Smooth muscle cell (in vitro differentiated cells): ENCODE results near the gene MED29. TPM values are rescaled to one million over a fixed set of nuclear protein-coding genes. Genes with fewer than 3 reads are reported as not detected.

Experiments
- DNase-seq: peaks from one replicate; lab custom pipeline; 2025; ENCODE audit not compliant: unreplicated experiment; lab: John Stamatoyannopoulos, UW
- H2AFZ ChIP-seq: fragments of 200-600 bp; sonication (generic); 2 replicates; pipeline ENCODE4 v1.6.0; 2016; ENCODE audit warnings: antibody characterized with exemption, low read depth, mild to moderate bottlenecking
- H3F3A ChIP-seq: fragments of 200-600 bp; sonication (generic); 2 replicates; pipeline ENCODE4 v1.6.0; 2017; ENCODE audit warnings: antibody characterized with exemption, low read depth
- H3K27ac ChIP-seq: fragments of 200-600 bp; sonication (generic); 2 replicates; pipeline ENCODE4 v1.5.1; 2016; ENCODE audit warnings: low read depth, mild to moderate bottlenecking
- H3K27me3 ChIP-seq: fragments of 200-600 bp; sonication (generic); 2 replicates; pipeline ENCODE4 v1.6.1; 2016; ENCODE audit warnings: low read depth, mild to moderate bottlenecking
- H3K36me3 ChIP-seq: fragments of 200-600 bp; sonication (generic); 2 replicates; pipeline ENCODE4 v1.5.1; 2016; ENCODE audit warnings: low read depth
- H3K4me1 ChIP-seq: fragments of 200-600 bp; sonication (generic); 2 replicates; pipeline ENCODE4 v1.5.1; 2016; ENCODE audit warnings: low read depth
- H3K4me2 ChIP-seq: fragments of 200-600 bp; sonication (generic); 2 replicates; pipeline ENCODE4 v1.6.0; 2016; ENCODE audit warnings: mild to moderate bottlenecking
- H3K4me3 ChIP-seq: fragments of 200-600 bp; sonication (generic); 2 replicates; pipeline ENCODE4 v1.5.1; 2016; ENCODE audit warnings: mild to moderate bottlenecking
- H3K79me2 ChIP-seq: fragments of 200-600 bp; sonication (generic); 2 replicates; pipeline ENCODE4 v1.6.0; 2016; ENCODE audit warnings: low read depth, mild to moderate bottlenecking
- H3K9ac ChIP-seq: fragments of 200-600 bp; sonication (generic); 2 replicates; pipeline ENCODE4 v1.6.0; 2016; ENCODE audit warnings: low read depth
- H3K9me3 ChIP-seq: fragments of 200-600 bp; sonication (generic); replicated peaks from 2 replicates; pipeline ENCODE4 v1.5.1; 2016; ENCODE audit warnings: low read depth
- H4K20me1 ChIP-seq: fragments of 200-600 bp; sonication (generic); 2 replicates; pipeline ENCODE4 v1.6.0; 2016; ENCODE audit warnings: low read depth
- CTCF ChIP-seq: fragments of 200-600 bp; sonication (generic); IDR thresholded peaks from 2 replicates; pipeline ENCODE4 v1.5.1; 2017; ENCODE audit warnings: borderline replicate concordance, mild to moderate bottlenecking, antibody characterized with exemption; ENCODE audit not compliant: insufficient read depth, poor library complexity, severe bottlenecking
- WGBS: methylation state at CpG from one replicate; pipeline ENCODE4 v1.1.7; 2016; ENCODE audit warnings: low lambda C conversion rate; 5-methylcytosine and 5-hydroxymethylcytosine counted together
- polyA plus RNA-seq: library from polyadenylated mRNA; unstranded; fragments of >200 nt; fragmentation: Nextera tagmentation; extraction: Ambion mirVana; gene quantifications from 2 replicates; pipeline ENCODE4 v1.2.1, GENCODE V29; 2016
- total RNA-seq: library from RNA; depleted of rRNA; stranded (reverse); fragments of >200 nt; gene quantifications from 2 replicates; pipeline ENCODE4 v1.2.3, GENCODE V29; 2014

MED29 gene
- total and polyA plus RNA-seq, 2 experiments from 2014 or later, result 23.0 to 37.7 TPM

- no peak overlapping the region for H3K27ac ChIP-seq
- H3K79me2 ChIP-seq, result peaks cover 16% of the 10 kb centered on the region
- H3K4me3 ChIP-seq, result no peak overlapping the region
- WGBS, result 97% methylated on average over 3 of the region's 3 CpGs
- H2AFZ ChIP-seq, result no peak overlapping the region
- no peak for TF ChIP-seq CTCF
- H3K4me2 ChIP-seq, result no peak overlapping the region
- DNase-seq, result no peak
- no peaks in the 10 kb centered on the region for H3K27me3 ChIP-seq
- H3F3A ChIP-seq, result no peaks in the 10 kb centered on the region
- peaks cover 58% of the 10 kb centered on the region for H4K20me1 ChIP-seq
- H3K4me1 ChIP-seq, result no peaks in the 10 kb centered on the region
- H3K36me3 ChIP-seq, result peaks cover 11% of the 10 kb centered on the region
- H3K9ac ChIP-seq, result no peak overlapping the region
- no peaks in the 10 kb centered on the region for H3K9me3 ChIP-seq
These were observed 35.1 kb upstream of the MED29 start for GRCh38 chr19:39356073-39356472.

DNA sequence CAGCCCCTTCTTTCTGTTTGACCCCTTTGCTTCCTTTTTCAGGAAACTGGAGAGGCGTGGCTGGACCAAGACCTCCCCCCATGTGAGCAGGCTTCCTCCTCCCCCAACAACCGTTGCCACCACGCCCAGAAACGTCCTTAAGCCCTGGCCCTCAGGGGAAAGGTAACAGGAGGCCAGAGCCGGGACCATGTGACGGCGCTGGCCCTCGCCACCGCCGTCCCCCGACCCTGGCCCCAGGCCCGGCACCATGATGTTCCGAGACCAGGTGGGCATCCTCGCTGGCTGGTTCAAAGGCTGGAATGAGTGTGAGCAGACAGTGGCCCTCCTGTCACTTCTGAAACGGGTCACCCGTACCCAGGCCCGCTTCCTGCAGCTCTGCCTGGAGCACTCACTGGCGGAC, 34.5 kb upstream of the MED29 start:
- no peak overlapping the region for H2AFZ ChIP-seq
- no peaks in the 10 kb centered on the region for H3F3A ChIP-seq
- 94% methylated on average over 18 of the region's 18 CpGs for WGBS
- H3K27ac ChIP-seq, result no peak overlapping the region
- TF ChIP-seq CTCF, result no peak
- no peak for DNase-seq
- no peaks in the 10 kb centered on the region for H3K4me1 ChIP-seq
- peaks cover 54% of the 10 kb centered on the region for H4K20me1 ChIP-seq
- peaks cover 11% of the 10 kb centered on the region for H3K79me2 ChIP-seq
- H3K4me3 ChIP-seq, result no peak overlapping the region
- H3K9me3 ChIP-seq, result no peaks in the 10 kb centered on the region
- H3K4me2 ChIP-seq, result no peak overlapping the region
- H3K9ac ChIP-seq, result no peak overlapping the region
- no peaks in the 10 kb centered on the region for H3K27me3 ChIP-seq
- peaks cover 11% of the 10 kb centered on the region for H3K36me3 ChIP-seq

DNA sequence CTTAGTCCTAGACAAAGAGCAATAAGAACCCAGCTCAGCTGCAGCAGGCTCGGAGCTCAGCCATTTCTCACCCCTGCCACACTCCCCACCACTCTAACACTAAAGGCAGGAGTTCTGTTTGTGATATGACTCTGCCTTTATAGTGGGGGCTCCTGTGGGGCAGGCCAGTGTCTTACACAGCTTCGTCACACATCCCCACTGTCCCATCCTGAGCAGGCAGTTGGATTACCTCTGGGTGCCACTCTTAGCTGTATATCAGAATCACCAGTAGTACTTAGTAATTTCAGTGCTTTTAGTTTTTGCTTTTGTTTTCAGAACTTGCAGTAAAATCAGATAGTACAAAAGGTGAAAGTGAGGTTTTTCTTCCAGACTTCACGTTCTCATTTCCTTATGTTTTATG, 32.2 kb upstream of the MED29 start:
- WGBS, result 99% methylated on average over 3 of the region's 3 CpGs

More for the DNA sequence above, 32.2 kb upstream of the MED29 start:
- Histone ChIP-seq H3K4me1 (no peaks in the 10 kb centered on the region), H3F3A (no peaks in the 10 kb centered on the region), H4K20me1 (peaks cover 40% of the 10 kb centered on the region), H2AFZ (no peak overlapping the region), H3K9me3 (no peaks in the 10 kb centered on the region), H3K27ac (no peak overlapping the region), H3K4me2 (no peak overlapping the region), H3K4me3 (no peak overlapping the region), H3K79me2 (no peaks in the 10 kb centered on the region), H3K9ac (no peak overlapping the region), H3K36me3 (peaks cover 11% of the 10 kb centered on the region), H3K27me3 (no peaks in the 10 kb centered on the region)
- DNase-seq, result no peak
- TF ChIP-seq CTCF, result no peak
